Spinal cord (tissue), 10 donors: ENCODE measurements around the gene ARL13A. TPM values are rescaled to one million over a fixed set of nuclear protein-coding genes. Genes with fewer than 3 reads are reported as not detected.
"Not testable (repeated sequence)": the region's sequence is repeated elsewhere in the genome, so short reads cannot be mapped to it uniquely, and the experiment has no call there.

Experiments used
- DNase-seq, 6 donors: peaks; one replicate each; pipeline versions ENCODE4 v3.0.0 to v3.0.0-alpha.2; 2013 to 2015; ENCODE audit warnings: low spot score in 6 of 6, low read depth in 4 of 6
- H3K27ac ChIP-seq: one replicate; pipeline ENCODE4 v1.5.1; 2013; ENCODE audit warnings: low read depth, low read length, control low read depth
- H3K27me3 ChIP-seq: one replicate; pipeline ENCODE4 v1.6.1; 2013; ENCODE audit warnings: low read length; ENCODE audit not compliant: control insufficient read depth, insufficient read depth
- H3K36me3 ChIP-seq: one replicate; pipeline ENCODE4 v1.6.1; 2013; ENCODE audit warnings: low read length; ENCODE audit not compliant: control insufficient read depth, insufficient read depth
- H3K4me1 ChIP-seq: one replicate; pipeline ENCODE4 v1.6.1; 2013; ENCODE audit warnings: low read length; ENCODE audit not compliant: control insufficient read depth, insufficient read depth
- H3K4me3 ChIP-seq: one replicate; pipeline ENCODE4 v1.5.1; 2013; ENCODE audit warnings: low read depth, low read length, control low read depth
- H3K9me3 ChIP-seq: one replicate; pipeline ENCODE4 v1.6.1; 2013; ENCODE audit warnings: low read length; ENCODE audit not compliant: control insufficient read depth, insufficient read depth
- WGBS: methylation state at CpG from one replicate; pipeline ENCODE4 v1.1.5; 2013; ENCODE audit warnings: missing lambda C conversion rate; ENCODE audit not compliant: insufficient coverage; 5-methylcytosine and 5-hydroxymethylcytosine counted together
- polyA plus RNA-seq, 2 donors: library from polyadenylated mRNA; unstranded; fragments of 120-200 nt; gene quantifications; one replicate each; pipeline ENCODE4 v1.2.1, GENCODE V29; 2013; ENCODE audit not compliant: insufficient read length in 2 of 2
- total RNA-seq, 2 donors: library from RNA; depleted of rRNA in 1 of 2; stranded (reverse); fragments of 120-200 nt in 1 of 2; fragments of >200 nt in 1 of 2; gene quantifications; one replicate each; pipeline versions ENCODE4 v1.2.3 to v1.2.4, GENCODE V29; 2013 to 2014
- donor health status: healthy.

Gene ARL13A
- total and polyA plus RNA-seq, 4 donors, result 0.24 to 0.39 TPM; not detected in 2

- Histone ChIP-seq H3K36me3 (no peaks in the 10 kb centered on the region), H3K4me1 (no peaks in the 10 kb centered on the region), H3K4me3 (no peak overlapping the region), H3K27me3 (peaks cover 2% of the 10 kb centered on the region), H3K9me3 (no peaks in the 10 kb centered on the region), H3K27ac (no peak overlapping the region)
- WGBS, result 89% methylated on average over 6 of the region's 6 CpGs
- no peak for DNase-seq
Measured at GRCh38 chrX:100980608-100981497, 11.3 kb downstream of the ARL13A start.

- not testable (repeated sequence) for H3K36me3 ChIP-seq, H3K9me3 ChIP-seq, DNase-seq, H3K4me1 ChIP-seq, H3K27me3 ChIP-seq, H3K4me3 ChIP-seq, H3K27ac ChIP-seq
- WGBS, result 100% methylated on average over 1 of the region's 1 CpG
Measured at GRCh38 chrX:100981498-100981845, 12.0 kb downstream of the ARL13A start.

GRCh38 chrX:100984818-100985217 is 15.3 kb downstream of the ARL13A start:
- Histone ChIP-seq H3K27ac (no peak overlapping the region), H3K4me1 (no peaks in the 10 kb centered on the region), H3K36me3 (no peaks in the 10 kb centered on the region), H3K9me3 (no peaks in the 10 kb centered on the region), H3K27me3 (peaks cover 2% of the 10 kb centered on the region), H3K4me3 (no peak overlapping the region)
- no peak for DNase-seq

- no peaks in the 10 kb centered on the region for H3K4me1 ChIP-seq
- H3K27ac ChIP-seq, result no peak overlapping the region
- H3K36me3 ChIP-seq, result no peaks in the 10 kb centered on the region
- no peak overlapping the region for H3K4me3 ChIP-seq
- H3K9me3 ChIP-seq, result no peaks in the 10 kb centered on the region
- no peaks in the 10 kb centered on the region for H3K27me3 ChIP-seq
- WGBS, result 57% methylated on average over 1 of the region's 2 CpGs
- no peak for DNase-seq
Measured at GRCh38 chrX:100990139-100990538, 20.6 kb downstream of the ARL13A start.

GRCh38 chrX:100994352-100995281 is 25.1 kb downstream of the ARL13A start:
- DNase-seq, result no peak
- Histone ChIP-seq H3K4me3 (no peak overlapping the region), H3K27ac (no peak overlapping the region), H3K27me3 (no peaks in the 10 kb centered on the region), H3K9me3 (no peaks in the 10 kb centered on the region), H3K36me3 (no peaks in the 10 kb centered on the region), H3K4me1 (no peaks in the 10 kb centered on the region)
- WGBS, result 59% methylated on average over 3 of the region's 5 CpGs

- WGBS, result 90% methylated on average over 4 of the region's 5 CpGs
- Histone ChIP-seq H3K4me1 (no peaks in the 10 kb centered on the region), H3K9me3 (no peaks in the 10 kb centered on the region), H3K4me3 (no peak overlapping the region), H3K27ac (no peak overlapping the region), H3K36me3 (no peaks in the 10 kb centered on the region), H3K27me3 (no peaks in the 10 kb centered on the region)
- no peak for DNase-seq
Measured at GRCh38 chrX:100995469-100995868, 26.0 kb downstream of the ARL13A start.

GRCh38 chrX:100999451-100999850 is 29.9 kb downstream of the ARL13A start:
- WGBS, result no CpG with 5 or more reads among the region's 2 CpGs
- Histone ChIP-seq H3K27me3 (no peaks in the 10 kb centered on the region), H3K36me3 (no peaks in the 10 kb centered on the region), H3K4me1 (no peaks in the 10 kb centered on the region), H3K9me3 (no peaks in the 10 kb centered on the region), H3K27ac (no peak overlapping the region), H3K4me3 (no peak overlapping the region)
- DNase-seq, result no peak

GRCh38 chrX:101009090-101009489 is 39.6 kb downstream of the ARL13A start:
- Histone ChIP-seq H3K36me3 (no peaks in the 10 kb centered on the region), H3K4me1 (no peaks in the 10 kb centered on the region), H3K4me3 (no peak overlapping the region), H3K27me3 (no peaks in the 10 kb centered on the region), H3K9me3 (no peaks in the 10 kb centered on the region), H3K27ac (no peak overlapping the region)
- no peak for DNase-seq

- H3K27me3 ChIP-seq, H3K4me3 ChIP-seq, H3K36me3 ChIP-seq, H3K4me1 ChIP-seq, DNase-seq, H3K9me3 ChIP-seq, H3K27ac ChIP-seq: not testable (repeated sequence)
- WGBS, result no CpG with 5 or more reads among the region's 1 CpG
Measured at GRCh38 chrX:101012031-101012430, 42.5 kb downstream of the ARL13A start.
